Measurements from ENCODE around the gene CTAG1A.

CTAG1A gene

DNA sequence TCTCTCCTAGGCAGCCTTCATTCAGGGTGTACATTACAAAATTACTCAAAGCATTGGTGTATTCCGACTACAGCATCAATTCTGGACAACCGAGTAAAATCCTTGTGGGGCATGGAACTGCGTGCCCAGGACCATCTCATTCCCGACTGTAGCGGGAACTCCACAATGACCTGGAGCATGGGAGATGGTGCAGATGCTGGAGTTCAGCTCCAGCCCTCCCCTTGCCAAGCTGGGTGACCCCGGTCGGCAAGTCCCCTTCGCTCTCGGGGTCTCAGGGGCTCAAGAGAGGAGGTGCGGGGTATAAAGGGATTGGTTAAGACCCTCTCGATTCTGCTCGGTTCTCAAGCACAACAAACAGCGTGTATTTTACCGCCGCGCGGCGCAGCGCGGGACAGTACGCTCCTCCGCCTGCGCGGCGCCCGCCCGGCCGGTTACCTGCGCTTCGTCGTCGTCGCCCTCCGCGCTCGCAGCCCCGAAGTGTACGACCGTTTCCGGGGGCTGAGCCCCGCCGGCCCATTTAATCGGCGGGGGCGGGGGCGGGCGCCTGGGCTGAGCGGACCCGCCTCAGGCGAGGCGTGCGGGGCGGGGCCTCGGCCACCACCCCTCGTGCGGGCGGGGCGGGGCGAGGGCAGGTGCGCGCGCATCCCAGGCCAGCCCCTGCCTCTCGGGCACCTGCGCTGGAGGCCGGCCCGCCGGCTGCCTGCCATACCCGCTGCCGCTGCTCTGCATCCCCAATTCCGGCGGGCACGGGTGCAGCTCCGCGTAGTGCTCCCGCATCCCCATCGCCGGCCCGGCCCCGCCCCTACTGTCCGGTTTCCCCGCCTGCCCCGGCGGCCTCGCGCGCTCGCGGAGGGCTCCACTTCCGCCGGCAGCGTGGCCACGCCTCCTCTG is 38.3 kb upstream of the CTAG1A start, which contains the start of gene G6PD:
TSS of gene G6PD (minus strand) at position 493 of the 891 bp plus-strand sequence. CDS start 691 bp downstream, outside the sequence.
- no peaks in the 10 kb centered on the region for H3K27me3 ChIP-seq (ENCODE audit: insufficient read depth, poor library complexity, severe bottlenecking)
- peak in 1 of 2 experiments; percentile 58 for DNase-seq (ENCODE audit: low read depth in 1 of 2, low spot score in 1 of 2)
- peak within 1 kb of the TSS; percentile 50 for H3K4me3 ChIP-seq (replicated peaks; ENCODE audit: insufficient read depth, low read length)
- H3K27ac ChIP-seq (replicated peaks): peak within 1 kb of the TSS; percentile 89
- TF ChIP-seq GABPA (IDR thresholded peaks at IDR 0.05; ENCODE audit: low read depth): no peak
- TF ChIP-seq, protein P1, sequence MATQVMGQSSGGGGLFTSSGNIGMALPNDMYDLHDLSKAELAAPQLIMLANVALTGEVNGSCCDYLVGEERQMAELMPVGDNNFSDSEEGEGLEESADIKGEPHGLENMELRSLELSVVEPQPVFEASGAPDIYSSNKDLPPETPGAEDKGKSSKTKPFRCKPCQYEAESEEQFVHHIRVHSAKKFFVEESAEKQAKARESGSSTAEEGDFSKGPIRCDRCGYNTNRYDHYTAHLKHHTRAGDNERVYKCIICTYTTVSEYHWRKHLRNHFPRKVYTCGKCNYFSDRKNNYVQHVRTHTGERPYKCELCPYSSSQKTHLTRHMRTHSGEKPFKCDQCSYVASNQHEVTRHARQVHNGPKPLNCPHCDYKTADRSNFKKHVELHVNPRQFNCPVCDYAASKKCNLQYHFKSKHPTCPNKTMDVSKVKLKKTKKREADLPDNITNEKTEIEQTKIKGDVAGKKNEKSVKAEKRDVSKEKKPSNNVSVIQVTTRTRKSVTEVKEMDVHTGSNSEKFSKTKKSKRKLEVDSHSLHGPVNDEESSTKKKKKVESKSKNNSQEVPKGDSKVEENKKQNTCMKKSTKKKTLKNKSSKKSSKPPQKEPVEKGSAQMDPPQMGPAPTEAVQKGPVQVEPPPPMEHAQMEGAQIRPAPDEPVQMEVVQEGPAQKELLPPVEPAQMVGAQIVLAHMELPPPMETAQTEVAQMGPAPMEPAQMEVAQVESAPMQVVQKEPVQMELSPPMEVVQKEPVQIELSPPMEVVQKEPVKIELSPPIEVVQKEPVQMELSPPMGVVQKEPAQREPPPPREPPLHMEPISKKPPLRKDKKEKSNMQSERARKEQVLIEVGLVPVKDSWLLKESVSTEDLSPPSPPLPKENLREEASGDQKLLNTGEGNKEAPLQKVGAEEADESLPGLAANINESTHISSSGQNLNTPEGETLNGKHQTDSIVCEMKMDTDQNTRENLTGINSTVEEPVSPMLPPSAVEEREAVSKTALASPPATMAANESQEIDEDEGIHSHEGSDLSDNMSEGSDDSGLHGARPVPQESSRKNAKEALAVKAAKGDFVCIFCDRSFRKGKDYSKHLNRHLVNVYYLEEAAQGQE (IDR thresholded peaks at IDR 0.05; ENCODE audit: insufficient replicate concordance, low read depth): no peak
- peak; percentile 35; the same call in 1 of the 2 replicates for TF ChIP-seq SPI1 (IDR thresholded peaks at IDR 0.05; ENCODE audit: borderline replicate concordance, low read depth)
- TF ChIP-seq POLR2AphosphoS5 (IDR thresholded peaks at IDR 0.05; ENCODE audit: low read depth): peak; percentile 38; the same call in 1 of the 2 replicates

DNA sequence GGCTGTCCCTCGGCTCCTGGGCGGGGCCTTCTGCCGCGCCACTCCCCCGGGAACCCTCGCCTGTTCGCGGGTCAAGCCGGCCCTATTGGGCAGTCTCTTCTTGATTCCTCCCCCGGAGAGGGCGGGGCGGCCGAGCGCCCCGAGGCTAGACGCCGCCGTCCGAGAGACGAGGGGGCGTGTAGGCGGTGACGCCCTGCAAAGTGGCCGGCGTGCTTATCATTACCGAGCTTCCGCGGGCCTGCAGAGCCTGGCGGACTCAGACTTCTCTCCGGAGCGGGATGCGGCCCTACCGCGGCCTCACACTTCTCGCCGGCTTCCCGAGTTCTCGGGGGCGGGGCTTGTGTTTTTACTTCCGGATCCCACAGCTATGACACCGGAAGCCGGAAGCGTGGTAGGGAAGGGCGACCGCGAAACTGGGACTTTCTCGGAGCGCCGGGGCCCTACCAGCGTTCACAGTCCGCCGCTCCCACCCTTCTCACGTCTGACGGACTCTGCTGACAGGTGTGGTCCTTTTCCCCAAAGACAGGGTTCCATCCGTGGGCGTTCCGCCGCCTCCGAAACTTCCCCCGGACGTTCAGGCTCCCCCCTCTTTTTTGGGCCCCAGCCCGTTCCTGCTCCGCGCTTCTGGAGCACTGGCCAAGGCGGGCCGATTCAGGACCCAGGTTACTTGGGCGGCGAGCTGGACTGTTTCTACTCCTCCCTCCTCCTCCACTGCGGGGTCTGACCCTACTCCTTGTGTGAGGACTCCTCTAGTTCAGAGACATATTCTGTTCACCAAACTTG is 37.5 kb upstream of the CTAG1A start, which contains the start of gene IKBKG:
TSS of gene IKBKG (plus strand) at position 376 of the 783 bp plus-strand sequence. CDS start 4,383 bp downstream, outside the sequence.
- Histone ChIP-seq H3K4me3 (replicated peaks; ENCODE audit: insufficient read depth, low read length) (peak within 1 kb of the TSS; percentile 50), H3K27me3 (ENCODE audit: insufficient read depth, poor library complexity, severe bottlenecking) (no peaks in the 10 kb centered on the region), H3K27ac (replicated peaks) (peak within 1 kb of the TSS; percentile 89)
- peak; percentile 73 to 88 for DNase-seq (ENCODE audit: low read depth in 1 of 2, low spot score in 1 of 2)
- TF ChIP-seq, protein P1 (IDR thresholded peaks at IDR 0.05; ENCODE audit: insufficient replicate concordance, low read depth): no peak
- TF ChIP-seq GABPA (IDR thresholded peaks at IDR 0.05; ENCODE audit: low read depth): peak; percentile 84

DNA sequence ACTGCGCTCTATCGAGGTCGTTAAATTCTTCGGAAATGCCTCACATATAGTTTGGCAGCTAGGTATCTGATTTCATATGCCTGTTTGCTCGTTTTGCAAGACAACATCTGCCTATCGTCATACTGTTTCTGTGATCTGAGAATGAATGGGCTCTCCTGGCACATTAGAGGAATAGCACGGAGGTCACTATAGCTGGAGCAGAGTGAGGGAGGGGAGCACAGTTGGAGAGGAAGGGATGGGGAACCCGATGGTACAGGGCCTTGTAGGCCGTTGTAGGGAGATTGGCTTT is 37.0 kb upstream of the CTAG1A start:
- DNase-seq (ENCODE audit: low read depth in 1 of 2, low spot score in 1 of 2): no peak
- Histone ChIP-seq H3K27me3 (ENCODE audit: insufficient read depth, poor library complexity, severe bottlenecking) (no peaks in the 10 kb centered on the region), H3K27ac (replicated peaks) (peak overlapping the region; percentile 89), H3K4me3 (replicated peaks; ENCODE audit: insufficient read depth, low read length) (peak overlapping the region; percentile 50)
- TF ChIP-seq POLR2AphosphoS5 (IDR thresholded peaks at IDR 0.05; ENCODE audit: low read depth) (no peak), SPI1 (IDR thresholded peaks at IDR 0.05; ENCODE audit: borderline replicate concordance, low read depth) (no peak), GABPA (IDR thresholded peaks at IDR 0.05; ENCODE audit: low read depth) (no peak)
- TF ChIP-seq, protein P1 (IDR thresholded peaks at IDR 0.05; ENCODE audit: insufficient replicate concordance, low read depth): no peak
- TF ChIP-seq, protein P2, sequence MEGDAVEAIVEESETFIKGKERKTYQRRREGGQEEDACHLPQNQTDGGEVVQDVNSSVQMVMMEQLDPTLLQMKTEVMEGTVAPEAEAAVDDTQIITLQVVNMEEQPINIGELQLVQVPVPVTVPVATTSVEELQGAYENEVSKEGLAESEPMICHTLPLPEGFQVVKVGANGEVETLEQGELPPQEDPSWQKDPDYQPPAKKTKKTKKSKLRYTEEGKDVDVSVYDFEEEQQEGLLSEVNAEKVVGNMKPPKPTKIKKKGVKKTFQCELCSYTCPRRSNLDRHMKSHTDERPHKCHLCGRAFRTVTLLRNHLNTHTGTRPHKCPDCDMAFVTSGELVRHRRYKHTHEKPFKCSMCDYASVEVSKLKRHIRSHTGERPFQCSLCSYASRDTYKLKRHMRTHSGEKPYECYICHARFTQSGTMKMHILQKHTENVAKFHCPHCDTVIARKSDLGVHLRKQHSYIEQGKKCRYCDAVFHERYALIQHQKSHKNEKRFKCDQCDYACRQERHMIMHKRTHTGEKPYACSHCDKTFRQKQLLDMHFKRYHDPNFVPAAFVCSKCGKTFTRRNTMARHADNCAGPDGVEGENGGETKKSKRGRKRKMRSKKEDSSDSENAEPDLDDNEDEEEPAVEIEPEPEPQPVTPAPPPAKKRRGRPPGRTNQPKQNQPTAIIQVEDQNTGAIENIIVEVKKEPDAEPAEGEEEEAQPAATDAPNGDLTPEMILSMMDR (IDR thresholded peaks at IDR 0.05; ENCODE audit: insufficient read depth, low read length): no peak

Measured in HL-60 (cell line).